ENCODE measurements around the gene EMILIN3. TPM values are rescaled to one million over a fixed set of nuclear protein-coding genes. Genes with fewer than 3 reads are reported as not detected.

Gene EMILIN3
- total RNA-seq, 4 donors from 2014 or later, result 0.20 to 0.33 (median 0.20) TPM; not detected in 1

DNA sequence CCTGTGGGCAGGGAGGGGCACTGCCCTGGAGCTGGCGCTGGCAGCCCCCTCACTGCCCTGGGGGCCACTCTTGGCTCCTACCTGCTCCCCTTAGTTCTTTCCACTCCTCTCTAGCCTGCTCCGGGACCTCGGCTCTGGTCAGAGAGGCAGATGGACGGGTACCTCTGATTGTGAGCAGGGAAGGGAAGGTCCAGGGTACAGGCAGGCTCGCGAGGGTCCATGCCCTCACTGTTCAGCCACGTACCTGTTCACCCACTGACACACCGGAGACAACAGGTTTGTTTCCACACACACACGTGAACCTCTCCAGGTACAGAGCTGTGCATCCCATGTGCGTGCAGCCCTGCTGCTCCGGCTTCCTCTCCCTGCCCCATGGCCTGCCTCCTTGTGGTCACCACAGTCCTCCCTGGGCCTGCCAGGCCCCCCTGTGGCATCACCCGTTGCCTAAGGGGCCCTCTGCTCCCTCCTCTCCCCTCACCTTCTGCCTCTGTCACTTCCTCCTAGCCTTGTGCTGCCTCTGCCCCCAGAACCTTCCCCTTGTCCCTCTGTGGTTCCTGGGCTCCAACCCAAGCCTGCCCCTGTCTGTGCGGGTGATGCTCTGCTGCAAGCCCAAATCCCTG is 2.3 kb downstream of the EMILIN3 start:
- in situ Hi-C loops (cut with MboI; ENCODE audit: low sequenced_read_pairs in 4 of 4) (no loop called here), intact Hi-C loops (cut with DNase I; ENCODE audit: low total_unique reads) (no loop called here)
- Histone ChIP-seq H3K27me3 (peaks cover 23 to 31% (median 23%) of the 10 kb centered on the region in 3 donors), H3K4me3 (no peak overlapping the region), H3K36me3 (no peaks in the 10 kb centered on the region), H3K4me1 (peaks cover 12 to 13% of the 10 kb centered on the region in 2 donors), H3K27ac (no peak overlapping the region), H3K9me3 (no peaks in the 10 kb centered on the region)
- ATAC-seq, result no peak
- TF ChIP-seq, protein P1, sequence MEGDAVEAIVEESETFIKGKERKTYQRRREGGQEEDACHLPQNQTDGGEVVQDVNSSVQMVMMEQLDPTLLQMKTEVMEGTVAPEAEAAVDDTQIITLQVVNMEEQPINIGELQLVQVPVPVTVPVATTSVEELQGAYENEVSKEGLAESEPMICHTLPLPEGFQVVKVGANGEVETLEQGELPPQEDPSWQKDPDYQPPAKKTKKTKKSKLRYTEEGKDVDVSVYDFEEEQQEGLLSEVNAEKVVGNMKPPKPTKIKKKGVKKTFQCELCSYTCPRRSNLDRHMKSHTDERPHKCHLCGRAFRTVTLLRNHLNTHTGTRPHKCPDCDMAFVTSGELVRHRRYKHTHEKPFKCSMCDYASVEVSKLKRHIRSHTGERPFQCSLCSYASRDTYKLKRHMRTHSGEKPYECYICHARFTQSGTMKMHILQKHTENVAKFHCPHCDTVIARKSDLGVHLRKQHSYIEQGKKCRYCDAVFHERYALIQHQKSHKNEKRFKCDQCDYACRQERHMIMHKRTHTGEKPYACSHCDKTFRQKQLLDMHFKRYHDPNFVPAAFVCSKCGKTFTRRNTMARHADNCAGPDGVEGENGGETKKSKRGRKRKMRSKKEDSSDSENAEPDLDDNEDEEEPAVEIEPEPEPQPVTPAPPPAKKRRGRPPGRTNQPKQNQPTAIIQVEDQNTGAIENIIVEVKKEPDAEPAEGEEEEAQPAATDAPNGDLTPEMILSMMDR (IDR thresholded peaks at IDR 0.05 in 4 of 5, conservative IDR thresholded peaks at IDR 0.05 in 1 of 5), result no peak
- no peak for TF ChIP-seq POLR2A (IDR thresholded peaks at IDR 0.05)
- no peak for DNase-seq

DNA sequence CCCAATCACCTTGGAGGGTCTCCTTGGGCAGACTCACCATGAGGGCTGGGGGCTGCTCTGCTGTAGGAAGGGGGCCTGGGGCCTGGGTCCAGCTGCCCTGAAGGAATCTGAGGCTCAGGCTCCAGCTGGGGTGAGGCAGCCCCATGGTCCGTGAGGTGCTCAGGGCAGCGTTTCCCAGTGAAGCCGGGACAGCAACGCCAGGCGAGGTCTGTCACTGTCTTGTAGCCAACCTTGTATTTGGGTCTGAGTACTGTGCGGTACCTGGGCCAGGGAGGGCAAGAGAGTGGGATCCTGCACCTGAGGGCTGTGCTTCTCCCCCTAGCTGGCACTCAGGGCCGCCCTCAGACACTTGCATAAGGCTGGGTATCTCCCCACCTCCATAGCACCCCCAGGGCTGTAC is 3.0 kb downstream of the EMILIN3 start:
- no peak for DNase-seq
- ATAC-seq, result no peak
- TF ChIP-seq, protein P1 (IDR thresholded peaks at IDR 0.05 in 4 of 5, conservative IDR thresholded peaks at IDR 0.05 in 1 of 5), result no peak
- TF ChIP-seq POLR2A (IDR thresholded peaks at IDR 0.05), result no peak
- peaks cover 12 to 13% of the 10 kb centered on the region in 2 donors for H3K4me1 ChIP-seq
- no peaks in the 10 kb centered on the region for H3K36me3 ChIP-seq
- peaks cover 23 to 31% (median 23%) of the 10 kb centered on the region in 3 donors for H3K27me3 ChIP-seq
- no peaks in the 10 kb centered on the region for H3K9me3 ChIP-seq
- H3K27ac ChIP-seq, result no peak overlapping the region
- in situ Hi-C loops (cut with MboI; ENCODE audit: low sequenced_read_pairs in 4 of 4) (no loop called here), intact Hi-C loops (cut with DNase I; ENCODE audit: low total_unique reads) (no loop called here)
- no peak overlapping the region for H3K4me3 ChIP-seq

DNA sequence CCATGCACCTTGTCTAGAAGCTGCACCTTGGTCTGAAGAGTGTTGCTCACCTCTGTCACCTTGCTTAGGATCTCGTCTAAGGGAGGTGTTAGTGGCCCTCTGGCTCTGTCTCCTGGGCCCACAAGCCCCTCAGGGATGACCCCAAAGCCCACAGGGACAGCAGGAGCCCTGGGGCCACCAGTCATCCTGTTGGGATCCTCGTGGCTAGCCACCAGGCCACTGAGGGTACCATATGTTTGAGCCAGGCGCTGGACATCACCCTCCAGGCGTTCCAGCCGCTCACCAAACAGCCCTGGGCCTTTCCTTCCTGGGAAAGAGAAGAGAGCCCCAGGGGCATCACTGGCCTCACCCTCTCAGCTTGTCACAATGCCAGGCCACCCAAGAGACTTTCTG is 3.9 kb downstream of the EMILIN3 start:
- no peak overlapping the region for H3K4me3 ChIP-seq
- in situ Hi-C loops (cut with MboI; ENCODE audit: low sequenced_read_pairs in 4 of 4), result no loop called here
- no peak overlapping the region for H3K27ac ChIP-seq
- peaks cover 21 to 28% (median 23%) of the 10 kb centered on the region in 3 donors for H3K27me3 ChIP-seq
- H3K36me3 ChIP-seq, result no peaks in the 10 kb centered on the region
- DNase-seq, result no peak
- TF ChIP-seq, protein P1 (IDR thresholded peaks at IDR 0.05 in 4 of 5, conservative IDR thresholded peaks at IDR 0.05 in 1 of 5), result no peak
- TF ChIP-seq POLR2A (IDR thresholded peaks at IDR 0.05), result no peak
- no peaks in the 10 kb centered on the region for H3K9me3 ChIP-seq
- H3K4me1 ChIP-seq, result peaks cover 12 to 13% of the 10 kb centered on the region in 2 donors
- intact Hi-C loops (cut with DNase I; ENCODE audit: low total_unique reads), result no loop called here
- ATAC-seq, result no peak

DNA sequence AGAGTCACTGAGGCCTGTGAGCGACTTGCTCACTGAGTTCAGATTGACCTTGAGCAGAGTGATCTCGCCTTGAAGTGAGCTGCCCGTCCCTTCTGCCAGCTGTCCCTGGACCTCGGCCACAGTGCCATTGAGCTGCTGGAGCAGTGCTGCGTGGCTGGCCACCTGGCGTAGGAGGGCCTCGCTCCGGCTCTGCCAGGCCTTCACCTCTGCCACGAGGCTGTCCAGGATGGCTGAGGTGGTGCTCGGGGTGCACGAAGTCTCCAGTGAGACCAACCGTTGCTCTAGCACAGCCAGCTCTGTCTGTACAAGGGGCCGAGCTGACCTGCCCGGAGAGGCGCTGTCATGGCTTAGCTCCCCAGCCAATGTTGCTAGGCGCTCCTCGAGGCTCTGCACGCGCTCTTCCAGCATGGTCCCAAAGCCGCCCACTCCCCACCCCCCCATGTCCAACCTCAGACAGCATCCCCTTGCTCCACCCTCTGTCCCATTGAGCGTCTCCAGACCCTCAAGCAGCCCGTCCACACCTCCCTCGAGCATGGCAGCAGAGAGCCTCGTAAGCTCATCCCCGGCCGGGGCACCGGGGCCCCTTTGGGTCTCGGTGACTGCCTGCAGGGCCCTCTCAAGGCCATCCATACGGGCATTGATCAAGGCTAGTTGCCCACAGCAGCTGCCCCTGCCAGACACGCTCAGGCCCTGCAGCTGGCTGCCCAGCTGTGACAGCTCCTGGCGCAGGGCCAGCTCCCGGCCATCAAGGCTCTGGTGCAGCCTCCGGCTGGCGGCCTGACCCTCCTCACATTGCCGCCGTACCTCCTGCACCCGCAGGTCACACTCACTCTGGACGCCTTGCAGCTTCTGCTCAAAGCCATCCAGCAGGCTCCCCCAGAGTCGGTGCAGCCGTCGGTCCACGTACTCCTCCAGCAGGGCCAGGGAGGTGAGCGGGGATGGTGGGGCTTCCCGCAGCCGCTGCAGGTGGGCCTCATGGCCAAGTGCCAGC is 4.6 kb downstream of the EMILIN3 start:
- peaks cover 12 to 13% of the 10 kb centered on the region in 2 donors for H3K4me1 ChIP-seq
- H3K27ac ChIP-seq, result peak overlapping the region in 1 of 4 donors; percentile 61
- no peaks in the 10 kb centered on the region for H3K9me3 ChIP-seq
- H3K27me3 ChIP-seq, result peaks cover 14 to 21% (median 17%) of the 10 kb centered on the region in 3 donors
- TF ChIP-seq, protein P1 (IDR thresholded peaks at IDR 0.05 in 4 of 5, conservative IDR thresholded peaks at IDR 0.05 in 1 of 5), result no peak
- TF ChIP-seq POLR2A (IDR thresholded peaks at IDR 0.05), result no peak
- in situ Hi-C loops (cut with MboI; ENCODE audit: low sequenced_read_pairs in 4 of 4) (no loop called here), intact Hi-C loops (cut with DNase I; ENCODE audit: low total_unique reads) (no loop called here)
- DNase-seq (peak; percentile 50 to 81), ATAC-seq (peak; percentile 69 to 77)
- H3K4me3 ChIP-seq, result no peak overlapping the region
- no peaks in the 10 kb centered on the region for H3K36me3 ChIP-seq
